ENCODE measurements around the gene HNMT.

- TF ChIP-seq, protein P1, sequence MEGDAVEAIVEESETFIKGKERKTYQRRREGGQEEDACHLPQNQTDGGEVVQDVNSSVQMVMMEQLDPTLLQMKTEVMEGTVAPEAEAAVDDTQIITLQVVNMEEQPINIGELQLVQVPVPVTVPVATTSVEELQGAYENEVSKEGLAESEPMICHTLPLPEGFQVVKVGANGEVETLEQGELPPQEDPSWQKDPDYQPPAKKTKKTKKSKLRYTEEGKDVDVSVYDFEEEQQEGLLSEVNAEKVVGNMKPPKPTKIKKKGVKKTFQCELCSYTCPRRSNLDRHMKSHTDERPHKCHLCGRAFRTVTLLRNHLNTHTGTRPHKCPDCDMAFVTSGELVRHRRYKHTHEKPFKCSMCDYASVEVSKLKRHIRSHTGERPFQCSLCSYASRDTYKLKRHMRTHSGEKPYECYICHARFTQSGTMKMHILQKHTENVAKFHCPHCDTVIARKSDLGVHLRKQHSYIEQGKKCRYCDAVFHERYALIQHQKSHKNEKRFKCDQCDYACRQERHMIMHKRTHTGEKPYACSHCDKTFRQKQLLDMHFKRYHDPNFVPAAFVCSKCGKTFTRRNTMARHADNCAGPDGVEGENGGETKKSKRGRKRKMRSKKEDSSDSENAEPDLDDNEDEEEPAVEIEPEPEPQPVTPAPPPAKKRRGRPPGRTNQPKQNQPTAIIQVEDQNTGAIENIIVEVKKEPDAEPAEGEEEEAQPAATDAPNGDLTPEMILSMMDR (IDR thresholded peaks at IDR 0.05): no peak
- no peak for TF ChIP-seq EZH2 (IDR thresholded peaks at IDR 0.05; ENCODE audit: borderline replicate concordance, insufficient read depth, low read depth, low read length, poor library complexity, severe bottlenecking)
Measured at GRCh38 chr2:137986268-137986667, 22.0 kb downstream of the HNMT start.

All from B cell (primary cell).